ENCODE measurements around the gene BCAT1.

BCAT1 gene

DNA sequence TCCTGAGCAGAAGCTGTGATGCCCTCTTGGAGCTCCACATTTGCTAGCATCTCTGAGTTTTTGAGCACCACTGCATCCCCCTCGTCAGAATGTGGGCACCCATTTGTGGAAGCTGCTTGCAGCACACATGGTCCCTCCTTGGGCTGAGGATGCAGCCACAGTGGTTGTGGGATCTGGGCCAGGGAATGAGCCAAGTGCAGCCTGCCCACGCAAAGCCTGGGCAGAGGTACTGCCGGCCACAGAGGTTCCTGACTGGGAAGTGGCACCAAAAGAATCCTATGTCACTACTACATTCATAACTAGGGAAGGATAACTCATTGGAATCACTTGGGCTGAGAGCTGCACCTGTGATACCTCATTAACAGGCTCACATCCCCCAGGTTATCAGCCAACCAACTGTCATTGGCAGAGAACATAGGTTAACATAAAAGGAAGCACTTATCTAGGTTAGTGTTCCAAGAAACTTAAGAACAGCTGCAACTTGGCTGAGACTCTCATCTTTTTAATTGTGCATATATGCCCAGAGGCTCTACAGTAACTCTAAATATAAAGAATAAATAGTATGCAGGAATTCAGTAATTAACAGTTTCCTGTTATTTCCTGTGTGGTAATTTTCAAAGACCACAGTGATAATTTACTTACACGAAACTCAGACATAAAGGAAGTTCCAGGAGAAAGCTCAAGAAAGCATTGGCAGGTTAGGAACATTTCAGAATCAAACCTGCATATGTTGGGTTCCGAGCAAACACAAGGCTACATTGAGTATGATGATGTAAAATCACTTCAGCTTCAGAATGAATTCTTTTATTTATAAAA is 145.3 kb downstream of the BCAT1 start:
- no peak for DNase-seq

GRCh38 chr12:24798335-24798734 is 150.6 kb downstream of the BCAT1 start:
- DNase-seq, result peak; percentile 58

DNA sequence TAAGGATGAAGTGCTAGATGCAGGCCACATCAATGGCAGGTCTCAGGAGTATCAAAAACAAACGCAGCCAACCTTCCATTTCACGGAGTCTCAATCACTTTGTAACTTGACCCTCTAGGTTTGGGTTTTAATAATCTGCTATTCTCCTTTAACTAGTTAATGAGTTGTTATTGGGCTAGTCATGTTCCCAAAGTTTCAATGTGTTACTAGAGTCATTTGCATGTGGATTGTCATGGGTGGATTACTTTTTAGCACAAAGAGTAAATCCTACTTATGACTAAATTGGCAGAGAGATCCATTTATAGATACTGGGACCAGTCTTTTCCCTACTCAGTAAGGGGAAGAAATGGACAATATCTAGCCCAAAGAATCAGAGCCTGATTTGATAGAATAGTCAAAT is 151.0 kb downstream of the BCAT1 start:
- DNase-seq, result no peak

GRCh38 chr12:24796876-24797275 is 152.0 kb downstream of the BCAT1 start:
- no peak for DNase-seq

DNA sequence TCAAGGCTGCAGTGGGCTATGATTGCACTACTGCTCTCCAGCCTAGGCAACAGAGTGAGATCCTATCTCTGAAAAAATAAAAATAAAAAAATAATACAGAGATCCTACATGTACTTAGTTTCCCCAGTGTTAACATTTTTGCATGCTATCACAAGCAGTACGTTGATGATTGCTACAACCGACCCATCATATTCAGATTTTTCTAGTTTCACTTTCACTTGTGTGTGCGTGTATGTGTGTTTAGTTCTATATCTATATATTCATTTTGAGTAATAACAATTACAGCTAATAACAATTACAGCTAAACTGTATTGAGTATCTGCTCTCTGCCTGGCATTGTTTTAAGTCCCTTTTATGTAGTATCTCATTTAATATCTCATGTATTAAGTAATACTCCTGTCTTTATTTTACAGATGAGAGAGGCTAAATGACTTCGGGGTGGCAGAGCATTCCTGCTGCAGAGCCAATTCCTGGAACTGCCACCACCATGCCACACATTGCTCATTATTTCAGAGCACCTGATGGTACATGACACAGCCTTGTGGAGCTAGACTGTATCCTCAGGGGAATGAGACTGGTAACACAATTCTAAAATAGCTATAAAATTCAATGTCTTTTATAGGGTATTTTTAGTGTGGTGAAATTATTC is 153.1 kb downstream of the BCAT1 start:
- DNase-seq, result peak; percentile 48

DNA sequence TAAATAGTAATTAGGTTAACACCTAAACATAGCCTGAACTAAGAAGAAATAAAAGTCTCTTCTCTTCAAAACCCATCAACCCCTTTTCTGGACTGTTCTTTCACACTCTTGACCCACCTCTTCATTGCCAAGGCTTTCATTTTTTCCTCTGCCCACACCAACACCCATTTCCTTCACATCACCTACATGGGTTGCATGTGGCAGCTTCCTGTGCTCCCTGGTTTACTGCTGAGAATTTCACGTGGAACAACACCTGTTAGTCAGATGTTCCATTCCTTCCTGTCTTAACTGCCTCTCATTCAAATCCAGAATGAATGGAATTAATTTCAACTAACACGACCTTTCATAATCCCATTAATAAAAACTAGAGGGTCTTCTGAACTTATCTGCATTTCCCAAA is 157.3 kb downstream of the BCAT1 start:
- peak; percentile 18 for DNase-seq

DNA sequence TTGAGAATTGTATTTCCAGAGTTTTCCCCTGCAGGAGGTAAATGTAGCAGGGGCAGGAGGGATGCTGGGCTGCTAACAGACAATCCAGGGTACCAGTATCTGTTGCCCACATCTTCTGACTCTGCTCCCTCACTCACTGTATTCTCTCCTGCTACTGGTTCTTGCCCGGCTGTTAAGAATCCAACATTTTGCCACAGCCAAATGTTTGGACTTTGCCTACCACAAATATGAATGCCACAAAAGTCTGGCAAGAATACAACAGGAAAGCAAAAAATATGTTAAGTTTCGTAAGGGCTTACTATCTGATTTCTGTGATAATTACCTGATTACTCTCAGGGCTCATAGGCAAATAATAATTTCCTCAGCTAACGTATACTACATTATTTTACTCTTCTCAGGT is 160.0 kb downstream of the BCAT1 start:
- DNase-seq, result no peak

DNA sequence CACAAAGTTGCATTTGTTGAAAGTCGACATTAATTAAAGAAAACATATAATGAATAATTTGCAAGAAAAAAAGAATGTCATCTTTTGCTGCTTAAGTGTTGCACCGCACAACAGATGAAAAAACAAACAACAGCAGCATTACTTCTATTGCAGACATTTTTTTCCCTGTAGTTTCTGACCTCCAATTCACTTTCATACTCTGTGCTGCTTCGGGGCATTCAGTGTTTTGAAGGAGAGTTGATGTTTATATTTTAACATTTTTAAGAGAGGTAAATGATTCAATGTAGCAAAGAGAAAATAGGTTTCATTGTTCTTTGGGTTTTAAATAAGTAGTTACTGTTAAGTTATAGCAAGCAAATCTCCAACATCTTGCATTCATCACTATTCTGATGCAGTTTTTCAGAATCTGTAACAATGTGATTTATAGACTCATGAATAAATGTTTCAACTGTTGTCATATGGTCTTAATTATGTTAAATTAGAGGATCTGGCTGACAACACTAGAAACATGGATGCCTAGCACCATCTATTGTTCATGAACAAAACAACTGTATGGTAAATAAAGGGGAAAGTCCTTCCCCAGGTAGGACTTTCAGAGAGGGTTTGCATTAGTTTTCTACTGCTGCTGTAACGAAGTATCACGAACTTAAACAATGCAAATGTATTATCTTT is 168.1 kb downstream of the BCAT1 start:
- DNase-seq, result peak; percentile 26

DNA sequence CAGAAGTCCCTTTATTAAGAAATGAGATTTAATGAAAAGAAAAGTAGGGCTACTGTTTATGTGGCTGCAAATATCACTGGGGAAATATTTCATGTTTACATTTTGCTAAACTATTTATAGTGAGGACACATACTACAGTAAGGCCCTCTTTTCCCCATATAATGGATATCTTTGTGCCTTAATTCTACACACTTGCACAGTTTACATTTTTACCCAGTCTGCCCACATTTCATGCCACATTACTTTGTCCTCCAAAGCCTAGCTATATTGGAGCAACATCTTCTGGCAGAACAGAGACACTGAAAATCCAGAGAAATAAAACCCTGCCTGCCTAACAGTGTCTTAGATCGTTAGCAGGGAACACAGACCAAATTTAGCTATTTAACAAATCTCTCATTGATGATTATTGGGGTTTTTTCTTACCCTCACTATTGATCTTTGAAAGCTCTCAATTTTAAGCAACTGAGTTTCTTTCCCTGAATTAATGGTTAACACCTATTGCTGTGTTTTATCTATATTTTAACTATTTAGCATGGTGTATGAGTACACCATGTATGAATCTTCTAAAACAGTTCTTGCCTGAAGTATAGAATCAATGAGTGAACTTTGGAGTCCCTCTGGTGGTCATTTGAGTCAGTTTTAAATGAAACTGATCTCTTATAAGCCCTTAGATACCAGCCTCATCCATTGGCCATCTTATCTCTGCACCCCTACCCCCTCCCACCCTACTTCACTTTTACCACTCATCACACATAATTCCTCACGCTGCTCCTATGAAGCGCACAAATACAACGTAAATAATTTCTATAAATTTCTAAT is 170.2 kb downstream of the BCAT1 start:
- peak; percentile 62 for DNase-seq

GRCh38 chr12:24777359-24777758 is 171.5 kb downstream of the BCAT1 start:
- DNase-seq, result no peak

- DNase-seq, result no peak
These were observed 172.0 kb downstream of the BCAT1 start for GRCh38 chr12:24776861-24777260.

DNA sequence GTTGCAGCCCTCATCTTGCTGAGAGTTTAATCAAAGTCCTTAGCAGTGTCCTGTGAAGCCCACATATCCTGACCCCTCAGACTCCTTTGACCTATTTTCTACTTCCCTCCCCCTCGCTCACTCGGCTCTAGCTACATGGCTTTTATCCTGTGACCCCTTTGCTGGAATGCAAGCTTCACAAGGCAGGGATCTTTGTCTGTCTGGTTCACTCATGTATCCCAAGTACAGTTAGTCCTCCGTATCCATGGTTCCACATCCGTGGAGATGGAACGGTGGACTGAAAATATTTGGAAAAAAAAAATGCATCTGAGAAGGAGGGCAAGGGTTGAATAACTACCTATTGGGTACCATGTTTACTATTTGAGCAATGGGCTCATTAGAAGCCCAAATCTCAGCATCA is 173.8 kb downstream of the BCAT1 start:
- no peak for DNase-seq

DNA sequence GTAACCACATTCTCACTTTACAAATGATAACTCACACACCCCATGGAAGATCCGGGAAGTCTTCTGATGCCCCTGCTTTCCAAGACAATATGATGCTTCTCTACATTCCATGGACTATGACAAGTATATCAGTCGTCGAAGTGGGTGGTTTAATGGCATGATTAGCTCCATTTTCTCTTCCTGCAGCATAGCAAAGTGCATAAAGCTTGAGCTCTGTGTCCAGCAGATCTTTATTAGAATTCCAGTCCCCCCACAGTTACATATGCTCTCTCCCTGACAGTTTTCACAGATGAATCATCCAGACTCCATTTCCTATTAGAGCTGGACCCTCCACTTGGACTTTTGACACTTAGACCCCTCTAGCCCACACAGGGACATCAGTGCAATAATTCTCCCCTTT is 174.9 kb downstream of the BCAT1 start:
- DNase-seq, result no peak

DNA sequence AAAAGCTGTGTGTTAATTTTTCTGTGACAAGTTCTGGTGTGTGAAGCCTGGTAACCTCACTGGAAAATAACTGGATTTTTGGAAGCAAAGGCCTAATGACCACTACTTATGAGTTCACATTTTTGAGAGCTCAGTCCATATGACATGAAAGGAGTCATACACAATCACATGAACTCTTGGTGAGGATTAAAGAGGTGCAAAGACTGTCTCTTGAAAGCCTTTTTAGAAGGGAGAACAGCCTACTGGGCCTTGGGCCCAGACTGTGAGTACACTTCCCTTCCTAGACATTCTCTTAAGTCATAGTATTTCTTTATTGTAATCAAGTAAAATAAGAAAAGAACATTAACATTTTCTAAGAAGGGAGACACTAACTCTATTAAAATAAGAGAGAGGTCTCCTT is 176.1 kb downstream of the BCAT1 start:
- DNase-seq, result no peak

- DNase-seq, result no peak
These were observed 178.1 kb downstream of the BCAT1 start for GRCh38 chr12:24770821-24771220.

DNA sequence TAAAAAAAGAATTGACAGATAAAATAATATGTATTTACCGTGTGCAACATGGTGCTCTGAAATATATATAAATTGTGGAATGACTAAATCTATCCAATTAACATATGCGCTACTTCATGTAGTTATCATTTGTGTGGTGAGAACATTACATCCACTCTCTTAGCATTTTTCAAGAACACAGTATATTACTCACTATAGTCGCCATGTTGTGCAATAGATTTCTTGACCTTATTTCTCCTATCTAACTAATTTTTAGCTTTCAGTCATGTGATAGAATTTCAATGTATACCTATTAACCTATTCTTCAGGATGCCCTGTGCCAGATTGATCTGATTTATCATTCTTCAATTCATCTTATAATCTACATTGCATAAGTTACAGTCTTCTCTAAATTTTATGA is 178.6 kb downstream of the BCAT1 start:
- DNase-seq, result no peak

DNA sequence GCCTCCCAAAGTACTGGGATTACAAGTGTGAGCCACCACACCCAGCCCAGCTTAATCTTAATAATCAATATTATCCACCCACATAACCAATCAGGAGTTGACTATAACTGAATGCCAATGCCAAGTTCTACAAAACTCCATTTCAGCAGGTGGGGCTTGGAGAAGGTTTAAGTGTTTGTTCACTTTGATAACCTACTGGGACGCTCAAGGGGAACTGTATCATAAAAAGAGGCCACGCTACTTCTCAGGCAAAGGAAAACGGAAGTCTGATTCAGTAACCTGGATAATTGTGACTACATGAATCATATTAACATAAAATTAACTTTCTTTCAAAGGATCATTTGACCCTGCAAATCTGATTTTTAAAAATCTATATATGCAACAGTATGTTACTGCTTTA is 179.2 kb downstream of the BCAT1 start:
- no peak for DNase-seq

GRCh38 chr12:24768415-24768814 is 180.5 kb downstream of the BCAT1 start:
- no peak for DNase-seq

- DNase-seq, result no peak
These were observed 181.9 kb downstream of the BCAT1 start for GRCh38 chr12:24767016-24767415.

DNA sequence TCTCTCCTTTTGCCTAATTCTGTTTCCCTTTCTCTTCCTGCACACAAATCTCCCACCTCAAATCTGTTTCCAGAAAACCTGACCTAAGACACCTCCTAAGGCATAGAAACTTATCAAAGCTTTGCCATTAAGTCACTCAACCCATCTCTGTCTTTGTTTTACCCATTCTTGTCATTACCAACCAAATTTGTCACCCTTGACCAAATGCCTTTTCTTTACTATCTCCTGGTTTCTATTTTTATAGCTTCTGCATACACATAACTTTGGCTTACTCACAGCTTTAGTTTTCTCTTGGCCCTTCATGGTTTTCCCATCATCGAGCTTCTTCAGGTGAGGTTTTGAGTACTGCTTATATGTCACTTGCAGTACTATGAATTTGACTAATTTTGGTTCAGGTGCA is 184.2 kb downstream of the BCAT1 start:
- DNase-seq, result no peak

DNA sequence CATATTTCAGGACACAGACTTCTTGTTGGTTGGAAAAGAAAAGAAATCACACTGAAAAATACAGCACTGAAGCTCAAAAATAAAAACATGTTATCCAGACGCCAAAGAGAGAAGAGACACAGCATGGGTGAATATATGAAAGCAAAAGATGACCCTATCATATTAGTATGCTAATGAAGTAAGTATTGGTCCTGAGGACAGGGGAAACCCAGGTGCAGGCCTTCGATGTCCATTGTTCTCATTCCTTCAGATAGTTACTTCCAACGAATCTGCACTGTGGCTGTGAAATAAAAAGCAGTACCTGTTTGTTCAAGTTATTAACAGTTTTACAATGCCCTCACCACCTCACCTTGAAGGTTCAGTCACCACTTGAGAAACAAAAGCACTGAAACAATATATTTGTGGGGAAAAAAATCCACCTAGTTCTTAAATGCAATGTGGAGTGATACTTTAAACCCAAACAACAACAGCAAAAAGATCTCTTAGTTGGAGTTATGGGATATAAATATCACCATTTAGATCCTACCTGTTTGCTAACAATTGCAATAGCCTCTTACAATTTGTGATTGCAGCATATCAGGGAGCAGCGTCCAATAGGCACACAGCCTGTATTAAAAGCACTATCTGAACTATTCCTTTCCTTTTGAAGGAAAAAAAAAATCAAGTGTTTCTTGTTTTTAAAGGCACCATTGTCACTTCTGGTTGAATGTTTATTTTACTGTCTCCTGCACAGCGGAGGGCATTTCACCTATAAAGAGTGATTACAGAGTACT is 188.1 kb downstream of the BCAT1 start:
- no peak for DNase-seq

DNA sequence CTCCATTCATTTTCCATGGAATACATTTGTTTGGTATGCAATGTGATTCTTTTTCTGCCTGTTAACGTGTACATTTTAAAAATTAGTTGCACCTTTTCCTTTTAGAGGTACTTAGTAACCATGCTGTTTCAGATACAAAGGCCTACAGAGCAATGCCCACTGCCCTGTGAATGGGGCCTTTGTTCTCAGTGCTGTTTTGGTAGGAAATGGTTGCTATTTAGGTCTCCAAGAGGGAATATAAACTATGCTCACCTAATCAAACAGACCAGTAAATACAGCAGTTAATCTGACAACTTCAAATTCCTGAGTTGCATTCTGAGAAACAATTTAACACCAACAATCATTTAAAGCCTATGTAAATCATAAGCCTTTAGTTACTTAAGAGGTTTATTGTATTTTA is 188.7 kb downstream of the BCAT1 start:
- DNase-seq, result no peak
